HG02885 (cell line): ENCODE results near the gene CCDC90B.
"Not testable (repeated sequence)": the region's sequence is repeated elsewhere in the genome, so short reads cannot be mapped to it uniquely, and the experiment has no call there.

Source experiments
- ATAC-seq: cut with Tn5 transposase; IDR thresholded peaks from one replicate; pipeline ENCODE4 v1.9.1; 2021; ENCODE audit warnings: mild to moderate bottlenecking; ENCODE audit not compliant: unreplicated experiment, poor library complexity

Gene CCDC90B

GRCh38 chr11:83285771-83286528 is at the start of gene CCDC90B:
Gene CCDC90B, minus strand, starts transcription at chr11:83286367. Its CDS starts 395 bp downstream, at chr11:83285972.
- peak; percentile 88 for ATAC-seq

GRCh38 chr11:83335446-83336070 is 49.4 kb upstream of the CCDC90B start:
- ATAC-seq = no peak

GRCh38 chr11:83330303-83330702 is 44.1 kb upstream of the CCDC90B start:
- ATAC-seq = no peak

- ATAC-seq = no peak
Observed at GRCh38 chr11:83326326-83326725, 40.2 kb upstream of the CCDC90B start.

- no peak for ATAC-seq
Observed at GRCh38 chr11:83319346-83319745, 33.2 kb upstream of the CCDC90B start.

- ATAC-seq = no peak
Observed at GRCh38 chr11:83318931-83319330, 32.8 kb upstream of the CCDC90B start.

GRCh38 chr11:83317757-83318690 is 31.9 kb upstream of the CCDC90B start:
- no peak for ATAC-seq

GRCh38 chr11:83316897-83317268 is 30.7 kb upstream of the CCDC90B start:
- not testable (repeated sequence) for ATAC-seq

GRCh38 chr11:83316143-83316896 is 30.2 kb upstream of the CCDC90B start:
- ATAC-seq = not testable (repeated sequence)

GRCh38 chr11:83312430-83312829 is 26.3 kb upstream of the CCDC90B start:
- ATAC-seq = no peak

- ATAC-seq = no peak
Observed at GRCh38 chr11:83311701-83312100, 25.5 kb upstream of the CCDC90B start.

GRCh38 chr11:83310718-83311117 is 24.6 kb upstream of the CCDC90B start:
- no peak for ATAC-seq

GRCh38 chr11:83308536-83308935 is 22.4 kb upstream of the CCDC90B start:
- ATAC-seq = not testable (repeated sequence)

GRCh38 chr11:83306200-83307080 is 20.3 kb upstream of the CCDC90B start:
- no peak for ATAC-seq

GRCh38 chr11:83303316-83303715 is 17.1 kb upstream of the CCDC90B start:
- no peak for ATAC-seq

- no peak for ATAC-seq
Observed at GRCh38 chr11:83302151-83302550, 16.0 kb upstream of the CCDC90B start.

GRCh38 chr11:83299681-83300080 is 13.5 kb upstream of the CCDC90B start:
- no peak for ATAC-seq

- ATAC-seq = no peak
Observed at GRCh38 chr11:83294208-83294607, 8.0 kb upstream of the CCDC90B start.

- no peak for ATAC-seq
Observed at GRCh38 chr11:83293457-83293774, 7.2 kb upstream of the CCDC90B start.
